Hepatocyte (in vitro differentiated cells): ENCODE data around the gene ATF7.

Experiments used
- CTCF ChIP-seq: fragments of 200-600 bp; sonication (generic); IDR thresholded peaks from 2 replicates; pipeline ENCODE4 v1.5.1; 2016; ENCODE audit warnings: antibody characterized with exemption, mild to moderate bottlenecking; ENCODE audit not compliant: poor library complexity
- EZH2 ChIP-seq: fragments of 200-600 bp; sonication (generic); IDR thresholded peaks from 2 replicates; pipeline ENCODE4 v1.6.1; 2016; ENCODE audit warnings: antibody characterized with exemption, mild to moderate bottlenecking, borderline replicate concordance

GRCh38 chr12:53617700-53618099 is 8.5 kb downstream of the ATF7 start:
- TF ChIP-seq CTCF (no peak), EZH2 (no peak)
